GM21360 (cell line): ENCODE results near the gene ERC1.

Experiments used
- ATAC-seq: cut with Tn5 transposase; IDR thresholded peaks from one replicate; pipeline ENCODE4 v1.9.1; 2021; ENCODE audit warnings: mild to moderate bottlenecking, moderate library complexity; ENCODE audit not compliant: unreplicated experiment

Gene ERC1

GRCh38 chr12:1281683-1282366 lies 290.8 kb downstream of the ERC1 start:
- no peak for ATAC-seq

- ATAC-seq: no peak
Observed at GRCh38 chr12:1282670-1283315, 291.8 kb downstream of the ERC1 start.

- ATAC-seq: no peak
Observed at GRCh38 chr12:1283316-1283715, 292.3 kb downstream of the ERC1 start.

GRCh38 chr12:1284611-1285010 lies 293.6 kb downstream of the ERC1 start:
- no peak for ATAC-seq

- no peak for ATAC-seq
Observed at GRCh38 chr12:1287446-1287975, 296.5 kb downstream of the ERC1 start.

- no peak for ATAC-seq
Observed at GRCh38 chr12:1288333-1288732, 297.3 kb downstream of the ERC1 start.

GRCh38 chr12:1289371-1290155 lies 298.5 kb downstream of the ERC1 start:
- ATAC-seq: no peak

- ATAC-seq: no peak
Observed at GRCh38 chr12:1290716-1291115, 299.7 kb downstream of the ERC1 start.

- no peak for ATAC-seq
Observed at GRCh38 chr12:1291601-1292332, 300.7 kb downstream of the ERC1 start.

GRCh38 chr12:1293901-1294300 lies 302.9 kb downstream of the ERC1 start:
- no peak for ATAC-seq

GRCh38 chr12:1297206-1297605 lies 306.2 kb downstream of the ERC1 start:
- no peak for ATAC-seq

GRCh38 chr12:1297639-1298175 lies 306.7 kb downstream of the ERC1 start:
- no peak for ATAC-seq

- ATAC-seq: no peak
Observed at GRCh38 chr12:1300460-1300859, 309.4 kb downstream of the ERC1 start.

GRCh38 chr12:1302201-1302870 lies 311.3 kb downstream of the ERC1 start:
- ATAC-seq: no peak

- no peak for ATAC-seq
Observed at GRCh38 chr12:1305063-1305434, 314.0 kb downstream of the ERC1 start.

- no peak for ATAC-seq
Observed at GRCh38 chr12:1305791-1306500, 314.9 kb downstream of the ERC1 start.

GRCh38 chr12:1306817-1307216 lies 315.8 kb downstream of the ERC1 start:
- ATAC-seq: no peak

- no peak for ATAC-seq
Observed at GRCh38 chr12:1307796-1308195, 316.8 kb downstream of the ERC1 start.

- no peak for ATAC-seq
Observed at GRCh38 chr12:1309613-1310012, 318.6 kb downstream of the ERC1 start.

GRCh38 chr12:1310653-1311052 lies 319.6 kb downstream of the ERC1 start:
- no peak for ATAC-seq
